ENCODE results near the gene PDZD2.

GRCh38 chr5:32138839-32139493, 500.0 kb downstream of the PDZD2 start:
- TF ChIP-seq CTCF (IDR thresholded peaks at IDR 0.05) (no peak), POLR2AphosphoS5 (IDR thresholded peaks at IDR 0.05) (no peak), POLR2A (IDR thresholded peaks at IDR 0.05) (no peak), EP300 (IDR thresholded peaks at IDR 0.05) (no peak)

Data from sigmoid colon (tissue), 4 donors.